Urinary bladder (tissue), 4 donors: ENCODE data around the gene BCL7B. TPM values are rescaled to one million over a fixed set of nuclear protein-coding genes. Genes with fewer than 3 reads are reported as not detected.
"Not testable (repeated sequence)": the region's sequence is repeated elsewhere in the genome, so short reads cannot be mapped to it uniquely, and the experiment has no call there.

Experiments used
- DNase-seq: peaks from one replicate; pipeline ENCODE4 v3.0.0-alpha.2; 2015; ENCODE audit errors: extremely low spot score
- H3K27ac ChIP-seq: one replicate; pipeline ENCODE4 v1.5.1; 2013; ENCODE audit warnings: low read depth, mild to moderate bottlenecking, moderate library complexity
- H3K36me3 ChIP-seq: one replicate; pipeline ENCODE4 v1.6.1; 2013; ENCODE audit warnings: mild to moderate bottlenecking, moderate library complexity; ENCODE audit not compliant: insufficient read depth
- H3K4me1 ChIP-seq: one replicate; pipeline ENCODE4 v1.6.1; 2013; ENCODE audit warnings: mild to moderate bottlenecking, moderate library complexity; ENCODE audit not compliant: insufficient read depth
- H3K4me3 ChIP-seq: one replicate; pipeline ENCODE4 v1.5.1; 2013; ENCODE audit warnings: low read depth, low read length
- WGBS: extraction: QIAGEN DNeasy Blood & Tissue Kit; methylation state at CpG from one replicate; pipeline ENCODE4 v1.1.7; 2013; 5-methylcytosine and 5-hydroxymethylcytosine counted together
- polyA plus RNA-seq: library from polyadenylated mRNA; stranded (reverse); fragments of 200-250 nt; gene quantifications from one replicate; pipeline ENCODE4 v1.2.3, GENCODE V29; 2013
- total RNA-seq: library from RNA; depleted of rRNA; stranded (reverse); fragments of >200 nt; gene quantifications from one replicate; pipeline ENCODE4 v1.2.3, GENCODE V29; 2014
- donor health status: healthy with polysubstance abuse.
- donor health status: healthy.

The BCL7B gene
- total and polyA plus RNA-seq, 2 donors: 6.9 to 79.2 TPM

GRCh38 chr7:73565675-73566340 lies 8.3 kb upstream of the BCL7B start:
- H3K4me1 ChIP-seq: no peaks in the 10 kb centered on the region
- H3K36me3 ChIP-seq: peaks cover 4% of the 10 kb centered on the region
- WGBS: 71% methylated on average over 7 of the region's 7 CpGs
- no peak overlapping the region for H3K4me3 ChIP-seq
- no peak for DNase-seq
- no peak overlapping the region for H3K27ac ChIP-seq

GRCh38 chr7:73560109-73560835 lies 2.8 kb upstream of the BCL7B start:
- H3K4me3 ChIP-seq: no peak overlapping the region
- no peaks in the 10 kb centered on the region for H3K36me3 ChIP-seq
- no peak overlapping the region for H3K27ac ChIP-seq
- DNase-seq: no peak
- no peaks in the 10 kb centered on the region for H3K4me1 ChIP-seq
- WGBS: 60% methylated on average over 11 of the region's 11 CpGs

GRCh38 chr7:73557108-73557396 lies 438 bp downstream of the BCL7B start:
- DNase-seq: peak; percentile 61
- Histone ChIP-seq H3K4me1 (no peaks in the 10 kb centered on the region), H3K4me3 (peak overlapping the region; percentile 83), H3K27ac (peak overlapping the region; percentile 98), H3K36me3 (no peaks in the 10 kb centered on the region)
- under 1% methylated on average over 36 of the region's 36 CpGs for WGBS

- peak overlapping the region; percentile 75 for H3K27ac ChIP-seq
- no peaks in the 10 kb centered on the region for H3K4me1 ChIP-seq
- H3K4me3 ChIP-seq: peak overlapping the region; percentile 83
- no peaks in the 10 kb centered on the region for H3K36me3 ChIP-seq
- DNase-seq: no peak
- 25% methylated on average over 28 of the region's 28 CpGs for WGBS
Measured at GRCh38 chr7:73556208-73557107, 1.0 kb downstream of the BCL7B start.

- no peak for DNase-seq
- Histone ChIP-seq H3K36me3 (no peaks in the 10 kb centered on the region), H3K4me1 (no peaks in the 10 kb centered on the region), H3K4me3 (no peak overlapping the region), H3K27ac (no peak overlapping the region)
- WGBS: 63% methylated on average over 6 of the region's 6 CpGs
Measured at GRCh38 chr7:73555411-73555982, 2.0 kb downstream of the BCL7B start.

- not testable (repeated sequence) for H3K36me3 ChIP-seq, H3K4me1 ChIP-seq, DNase-seq, H3K4me3 ChIP-seq, H3K27ac ChIP-seq
- 91% methylated on average over 5 of the region's 5 CpGs for WGBS
Measured at GRCh38 chr7:73550093-73550492, 7.4 kb downstream of the BCL7B start.

GRCh38 chr7:73549176-73549575 lies 8.3 kb downstream of the BCL7B start:
- WGBS: 89% methylated on average over 4 of the region's 4 CpGs
- H3K4me1 ChIP-seq: no peaks in the 10 kb centered on the region
- no peaks in the 10 kb centered on the region for H3K36me3 ChIP-seq
- DNase-seq: no peak
- no peak overlapping the region for H3K27ac ChIP-seq
- no peak overlapping the region for H3K4me3 ChIP-seq

GRCh38 chr7:73547841-73548240 lies 9.6 kb downstream of the BCL7B start:
- Histone ChIP-seq H3K4me3 (no peak overlapping the region), H3K36me3 (no peaks in the 10 kb centered on the region), H3K4me1 (no peaks in the 10 kb centered on the region), H3K27ac (no peak overlapping the region)
- no peak for DNase-seq
- whole genome bisulfite sequencing: 91% methylated on average over 9 of the region's 9 CpGs

- WGBS: 100% methylated on average over 2 of the region's 2 CpGs
- no peaks in the 10 kb centered on the region for H3K4me1 ChIP-seq
- no peaks in the 10 kb centered on the region for H3K36me3 ChIP-seq
- DNase-seq: no peak
- H3K4me3 ChIP-seq: no peak overlapping the region
- no peak overlapping the region for H3K27ac ChIP-seq
Measured at GRCh38 chr7:73544678-73545077, 12.8 kb downstream of the BCL7B start.

- H3K4me3 ChIP-seq: no peak overlapping the region
- 95% methylated on average over 10 of the region's 10 CpGs for WGBS
- H3K27ac ChIP-seq: no peak overlapping the region
- no peak for DNase-seq
- H3K36me3 ChIP-seq: peaks cover 3% of the 10 kb centered on the region
- no peaks in the 10 kb centered on the region for H3K4me1 ChIP-seq
Measured at GRCh38 chr7:73541722-73542121, 15.8 kb downstream of the BCL7B start.

- 91% methylated on average over 13 of the region's 13 CpGs for WGBS
- DNase-seq: no peak
- Histone ChIP-seq H3K27ac (no peak overlapping the region), H3K4me1 (no peaks in the 10 kb centered on the region), H3K4me3 (no peak overlapping the region), H3K36me3 (peaks cover 7% of the 10 kb centered on the region)
Measured at GRCh38 chr7:73539709-73540108, 17.8 kb downstream of the BCL7B start.

- not testable (repeated sequence) for H3K27ac ChIP-seq, DNase-seq
- 93% methylated on average over 2 of the region's 2 CpGs for WGBS
Measured at GRCh38 chr7:73538510-73538909, 19.0 kb downstream of the BCL7B start.

GRCh38 chr7:73537051-73537450 lies 20.4 kb downstream of the BCL7B start:
- H3K27ac ChIP-seq: no peak overlapping the region
- peaks cover 7% of the 10 kb centered on the region for H3K36me3 ChIP-seq
- WGBS: 89% methylated on average over 16 of the region's 16 CpGs
- no peak for DNase-seq
- H3K4me3 ChIP-seq: no peak overlapping the region
- no peaks in the 10 kb centered on the region for H3K4me1 ChIP-seq

More at GRCh38 chr7:73538510-73538909, 19.0 kb downstream of the BCL7B start:
- not testable (repeated sequence) for H3K4me1 ChIP-seq, H3K36me3 ChIP-seq, H3K4me3 ChIP-seq
